ENCODE results near the gene MYPN.

MYPN gene

DNA sequence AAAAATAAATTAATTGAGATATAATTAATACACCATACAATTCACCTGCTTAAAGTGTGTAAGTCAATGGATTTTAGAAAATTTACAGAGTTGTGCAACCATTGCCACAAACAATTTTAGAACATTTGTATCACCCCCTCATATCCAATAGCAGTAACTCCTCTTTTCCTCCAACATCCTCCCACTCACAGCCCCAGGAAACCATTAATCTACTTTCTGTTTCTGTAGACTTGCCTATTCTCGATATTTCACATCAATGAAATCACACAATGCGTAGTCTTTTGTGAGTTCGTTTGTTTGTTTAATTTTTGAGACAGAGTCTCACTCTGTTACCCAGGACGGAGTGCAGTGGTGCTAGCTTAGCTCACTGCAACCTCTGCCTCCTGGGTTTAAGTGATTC lies 20.5 kb upstream of the MYPN start:
- in situ Hi-C loops (cut with MboI; ENCODE audit: low sequenced_read_pairs), result no loop called here

DNA sequence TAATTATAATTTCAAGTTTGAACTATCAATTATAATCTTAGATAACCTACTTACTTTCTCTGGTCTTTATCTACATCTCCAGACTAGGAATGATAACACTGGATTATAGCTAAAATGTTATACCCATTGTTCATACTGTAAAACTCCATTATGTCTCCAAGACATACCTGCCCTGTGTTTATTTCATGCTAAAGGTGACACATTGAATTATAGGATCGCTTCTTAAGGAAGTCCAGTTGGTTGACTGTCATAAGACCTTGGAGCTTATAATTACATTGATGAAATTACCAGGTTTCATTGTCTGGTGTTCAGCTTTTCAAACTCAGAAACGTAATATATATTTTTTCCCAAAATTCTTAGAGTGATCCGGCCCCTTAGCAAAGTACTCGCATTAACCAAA lies 18.7 kb upstream of the MYPN start:
- in situ Hi-C loops (cut with MboI; ENCODE audit: low sequenced_read_pairs), result no loop called here

DNA sequence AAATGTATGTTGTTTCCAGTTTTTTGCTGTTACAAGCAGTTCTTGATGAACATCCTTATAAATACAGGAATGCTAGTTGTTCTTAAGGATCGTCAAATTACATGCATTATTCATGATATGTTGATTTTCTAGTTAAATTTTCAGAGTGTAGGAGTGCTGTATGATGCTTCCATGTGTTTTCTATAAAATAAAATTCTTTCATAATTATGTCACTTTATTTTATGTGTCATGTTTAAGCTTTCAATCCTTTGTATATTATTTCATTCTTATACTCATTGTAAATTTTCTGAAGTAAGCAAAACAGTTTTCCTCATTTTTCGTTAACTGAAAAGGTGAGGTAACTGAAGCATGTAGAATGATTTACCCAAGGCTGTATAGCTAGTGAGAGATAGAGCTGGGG lies 16.8 kb upstream of the MYPN start:
- in situ Hi-C loops (cut with MboI; ENCODE audit: low sequenced_read_pairs), result no loop called here

DNA sequence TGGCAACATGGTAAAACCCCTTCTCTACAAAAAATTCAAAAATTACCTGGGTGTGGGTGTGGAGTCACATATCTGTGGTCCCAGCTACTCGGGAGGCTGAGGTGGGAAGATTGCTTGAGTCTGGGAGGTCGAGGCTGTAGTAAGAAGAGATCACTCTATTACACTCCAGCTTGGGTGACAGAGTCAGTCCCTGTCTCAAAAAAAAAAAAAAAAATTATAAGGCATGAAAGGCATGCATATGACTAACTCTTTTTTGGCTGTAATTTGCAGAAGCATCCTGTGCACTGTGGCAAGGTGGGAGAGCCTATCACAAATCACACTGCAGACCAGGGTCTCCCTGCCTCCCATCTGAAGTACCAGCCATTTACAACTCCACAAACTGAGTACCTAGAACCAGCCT lies 14.1 kb upstream of the MYPN start:
- in situ Hi-C loops (cut with MboI; ENCODE audit: low sequenced_read_pairs), result no loop called here

DNA sequence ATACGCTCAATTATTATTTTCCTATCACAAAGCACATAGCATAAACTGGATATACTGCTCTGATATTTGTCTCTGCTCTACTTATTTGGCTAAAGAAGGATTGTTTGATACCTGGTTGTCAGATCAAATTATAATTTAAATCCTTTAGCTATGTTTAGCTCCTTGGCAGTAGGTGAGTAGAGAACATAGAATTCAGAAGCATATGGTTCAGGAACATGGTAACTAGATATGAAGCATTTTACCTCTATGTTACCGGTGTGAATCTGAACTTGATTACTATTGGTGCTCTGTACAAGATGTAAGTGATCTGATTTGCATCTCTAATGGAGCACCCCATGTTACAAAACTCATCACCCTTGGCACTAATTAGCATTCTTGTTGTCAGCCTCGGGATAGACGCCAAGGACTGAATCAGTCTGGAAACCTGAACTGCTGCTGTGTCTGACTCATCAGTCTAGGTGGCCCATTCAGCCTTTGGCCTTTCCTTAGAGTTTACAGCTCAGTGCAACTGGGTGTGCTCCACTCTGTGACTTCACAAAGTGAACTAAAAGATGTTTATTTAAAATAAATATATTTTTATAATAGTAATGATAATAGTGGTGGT lies 12.3 kb upstream of the MYPN start:
- in situ Hi-C loops (cut with MboI; ENCODE audit: low sequenced_read_pairs), result no loop called here

DNA sequence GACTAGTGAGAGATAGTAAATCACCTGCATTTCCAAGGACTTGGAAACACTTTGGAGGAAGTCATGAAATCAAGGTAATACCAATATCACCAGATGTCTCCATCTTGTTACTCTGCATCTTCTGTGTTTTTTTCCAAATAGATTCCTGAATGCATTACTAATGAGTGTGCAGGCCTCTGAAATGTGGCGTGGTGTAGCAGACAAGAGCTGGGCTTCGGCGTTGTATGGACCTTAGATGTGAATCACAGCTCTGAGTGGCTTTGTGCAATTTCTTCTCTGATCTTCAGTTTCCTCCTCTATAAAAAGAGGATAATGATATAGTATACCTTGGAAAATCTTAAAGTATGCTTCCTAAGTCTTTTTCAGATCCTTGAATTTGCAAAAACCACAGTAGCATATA lies 9.6 kb upstream of the MYPN start:
- in situ Hi-C loops (cut with MboI; ENCODE audit: low sequenced_read_pairs), result no loop called here

DNA sequence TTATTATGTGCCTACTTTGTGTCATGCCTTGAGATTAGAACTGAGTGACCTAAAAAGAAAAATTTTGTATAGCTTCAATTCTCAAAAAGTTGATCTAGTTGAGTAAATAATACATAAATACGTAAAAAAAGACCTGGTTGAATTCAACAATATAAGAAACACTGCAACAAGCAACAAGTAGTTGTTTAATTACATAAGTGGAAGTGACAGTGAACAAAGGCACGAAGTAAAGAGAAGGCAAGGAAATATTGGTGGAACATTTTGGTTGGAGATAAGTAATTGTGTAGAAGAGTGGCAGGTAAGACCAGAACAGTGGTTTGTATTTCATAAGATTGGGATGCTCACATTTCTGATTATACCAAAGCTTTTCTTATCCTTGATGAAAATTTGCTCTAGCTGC lies 8.2 kb upstream of the MYPN start:
- in situ Hi-C loops (cut with MboI; ENCODE audit: low sequenced_read_pairs), result no loop called here

DNA sequence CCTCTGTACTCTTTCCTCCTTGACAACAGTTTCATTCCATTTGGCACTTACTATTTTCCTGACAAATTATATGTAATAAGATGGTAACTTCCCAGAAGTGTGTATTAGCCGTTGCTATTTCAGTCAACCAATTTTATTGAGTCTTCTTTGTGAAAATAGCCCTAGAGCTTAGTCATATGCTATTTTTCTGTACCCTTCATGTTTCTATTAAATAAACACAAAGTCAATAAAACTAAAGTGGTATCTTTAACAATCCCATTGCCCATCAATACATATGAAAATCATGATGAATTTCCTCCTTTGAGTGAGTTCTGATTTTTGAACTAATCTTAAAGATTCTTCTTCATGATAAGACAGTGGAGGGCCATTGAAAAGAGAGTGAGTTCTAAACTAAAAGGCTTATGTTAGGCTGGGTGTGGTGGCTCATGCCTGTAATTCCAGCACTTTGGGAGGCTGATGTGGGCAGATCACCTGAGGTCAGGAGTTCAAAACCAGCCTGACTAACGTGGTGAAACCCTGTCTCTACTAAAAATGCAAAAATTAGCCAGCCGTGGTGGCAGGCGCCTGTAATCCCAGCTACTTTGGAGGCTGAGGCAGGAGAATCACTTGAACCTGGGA lies 5.9 kb upstream of the MYPN start:
- in situ Hi-C loops (cut with MboI; ENCODE audit: low sequenced_read_pairs), result no loop called here

DNA sequence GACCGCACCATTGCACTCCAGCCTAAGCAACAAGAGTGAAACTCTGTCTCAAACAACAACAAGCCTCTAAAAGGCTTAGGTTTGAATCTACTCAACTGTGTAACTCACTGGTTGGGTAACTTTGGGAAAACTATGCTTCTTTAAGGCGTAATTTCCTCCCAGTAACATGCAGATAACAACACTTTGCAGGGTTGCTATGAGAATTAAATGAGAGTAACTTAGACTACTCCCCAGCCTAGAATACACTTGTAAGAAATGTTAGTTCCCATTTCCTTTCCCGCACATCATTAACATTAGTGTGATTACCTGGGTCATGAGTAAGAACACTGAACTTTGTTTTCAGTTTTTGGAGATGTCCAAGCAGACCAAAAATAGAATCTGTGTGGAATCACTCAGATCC lies 5.4 kb upstream of the MYPN start:
- in situ Hi-C loops (cut with MboI; ENCODE audit: low sequenced_read_pairs), result no loop called here

DNA sequence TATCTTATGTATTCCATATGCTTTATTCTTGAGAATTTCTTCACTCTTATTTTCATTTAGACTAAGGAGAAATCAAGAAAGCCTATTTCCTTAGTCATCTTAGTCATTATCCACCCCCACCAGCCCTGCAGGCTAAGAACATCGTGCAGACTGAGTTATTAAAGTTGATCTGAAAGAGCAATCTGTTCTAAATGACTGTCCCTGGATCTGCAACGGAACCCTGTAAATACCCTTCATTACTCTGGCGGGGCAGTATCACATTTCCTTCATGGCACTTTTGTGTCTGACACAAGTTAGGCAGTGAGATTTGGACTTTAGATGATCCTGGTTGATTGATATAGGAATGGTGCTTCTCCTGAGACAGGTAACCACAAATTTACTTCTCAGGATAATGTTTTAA lies 3.5 kb upstream of the MYPN start:
- in situ Hi-C loops (cut with MboI; ENCODE audit: low sequenced_read_pairs), result no loop called here

DNA sequence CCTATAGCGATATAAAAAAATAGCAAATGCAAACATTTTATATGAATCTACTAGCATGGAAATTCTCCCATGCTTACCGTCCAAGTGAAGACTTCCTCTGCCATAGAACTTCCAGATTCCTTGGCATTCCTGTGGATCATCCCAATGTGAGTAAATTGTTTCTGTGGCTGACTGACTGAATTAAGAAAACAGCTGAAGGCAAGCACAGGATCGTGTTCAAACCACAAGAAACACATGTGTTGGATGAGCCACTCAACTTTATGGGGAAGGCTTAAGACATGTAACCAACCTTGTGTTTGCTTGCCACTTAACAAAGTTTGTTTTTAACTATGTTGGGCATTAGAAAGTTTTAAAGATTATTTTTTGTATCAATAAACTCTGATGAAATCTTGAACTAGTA lies 2.6 kb upstream of the MYPN start:
- in situ Hi-C loops (cut with MboI; ENCODE audit: low sequenced_read_pairs), result no loop called here

DNA sequence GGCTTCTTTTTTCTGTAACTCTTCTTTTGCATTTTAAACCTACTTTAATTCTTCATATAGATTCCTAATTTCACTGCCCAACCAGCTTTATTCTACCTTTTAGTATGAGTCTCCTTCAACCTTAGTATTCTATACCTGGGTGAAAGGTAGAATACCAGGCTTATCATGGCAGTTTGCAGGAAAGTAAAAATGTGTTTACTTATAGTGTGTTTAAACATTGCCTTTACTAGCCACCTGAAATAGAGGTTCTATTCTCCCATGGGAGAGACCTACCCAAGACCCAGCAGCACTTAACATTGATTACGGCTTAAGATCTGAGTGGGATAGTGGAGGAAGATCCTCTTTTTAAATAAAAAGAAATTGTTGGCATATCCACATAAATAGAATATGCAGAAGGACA lies 1.6 kb upstream of the MYPN start:
- in situ Hi-C loops (cut with MboI; ENCODE audit: low sequenced_read_pairs), result no loop called here

DNA sequence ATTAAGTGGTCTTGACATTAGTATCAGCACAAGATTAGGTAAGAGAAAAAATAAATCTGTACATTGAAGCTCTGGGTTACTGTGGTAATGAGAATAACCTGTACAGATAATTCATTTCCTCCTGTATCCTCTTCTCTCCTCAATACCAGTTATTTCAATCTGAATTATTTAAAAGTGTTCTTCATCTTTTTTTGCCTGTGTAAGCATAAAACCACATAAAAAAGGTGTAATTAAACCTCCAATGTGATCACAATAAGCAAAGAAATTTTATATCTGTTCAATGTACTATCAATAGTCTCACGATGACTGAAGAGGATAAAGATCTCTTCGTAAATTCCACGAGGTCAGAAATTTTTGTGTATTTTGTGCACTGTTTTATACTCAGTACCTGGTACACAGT lies 1.2 kb upstream of the MYPN start:
- in situ Hi-C loops (cut with MboI; ENCODE audit: low sequenced_read_pairs), result no loop called here

DNA sequence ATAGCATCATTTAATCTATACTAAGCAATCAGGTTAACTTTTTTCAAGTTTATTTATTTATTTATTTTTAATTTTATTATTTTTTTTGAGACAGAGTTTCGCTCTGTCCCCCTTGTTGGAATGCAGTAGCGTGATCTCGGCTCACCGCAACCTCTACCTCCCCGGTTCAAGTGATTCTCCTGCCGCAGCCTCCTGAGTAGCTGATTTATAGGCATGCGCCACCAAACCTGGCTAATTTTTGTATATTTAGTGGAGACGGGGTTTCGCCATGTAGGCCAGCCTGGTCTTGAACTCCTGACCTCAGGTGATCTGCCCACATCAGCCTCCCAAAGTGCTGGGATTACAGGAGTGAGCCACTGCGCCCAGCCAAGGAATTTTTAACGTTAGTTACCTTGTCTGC lies 635 bp upstream of the MYPN start:
- in situ Hi-C loops (cut with MboI; ENCODE audit: low sequenced_read_pairs), result no loop called here

DNA sequence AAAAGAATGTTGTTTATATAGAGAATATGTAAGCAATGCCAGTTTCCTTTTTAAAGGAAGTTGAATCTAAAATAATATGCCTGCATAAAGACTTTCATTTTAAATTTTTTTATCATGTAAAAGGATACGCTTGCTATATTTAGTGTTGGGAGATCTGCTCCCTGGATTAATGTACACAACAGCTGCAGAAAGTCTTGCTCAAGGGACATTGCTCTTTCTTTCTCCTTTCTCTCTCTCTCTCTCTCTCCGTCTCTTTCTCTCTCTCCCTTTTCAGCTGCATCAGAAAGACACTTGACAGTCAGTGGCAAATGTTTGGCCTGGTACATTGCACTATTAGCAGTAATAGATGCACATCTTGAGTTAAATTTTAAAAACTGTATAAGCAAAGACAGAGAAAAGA lies 739 bp downstream of the MYPN start:
- in situ Hi-C loops (cut with MboI; ENCODE audit: low sequenced_read_pairs), result no loop called here

DNA sequence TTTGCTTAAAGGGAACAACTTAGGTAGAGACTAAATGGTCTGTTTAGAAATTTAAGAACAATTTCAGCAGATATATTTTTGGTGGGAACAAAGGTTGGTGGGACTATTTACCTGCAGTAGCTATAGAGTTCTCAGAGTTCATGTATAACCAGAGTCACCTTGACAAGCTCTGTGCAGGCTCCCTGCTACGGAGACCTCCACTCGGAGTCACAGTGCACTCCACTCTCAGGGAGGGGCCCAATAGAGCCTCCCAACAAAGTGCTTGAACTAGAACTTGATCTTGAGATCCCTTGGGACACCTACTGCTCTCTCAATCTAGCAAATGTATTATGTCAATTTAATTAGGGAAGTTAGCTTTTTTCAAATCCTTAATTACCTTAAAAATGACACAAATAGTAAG lies 2.3 kb downstream of the MYPN start:
- in situ Hi-C loops (cut with MboI; ENCODE audit: low sequenced_read_pairs), result no loop called here

DNA sequence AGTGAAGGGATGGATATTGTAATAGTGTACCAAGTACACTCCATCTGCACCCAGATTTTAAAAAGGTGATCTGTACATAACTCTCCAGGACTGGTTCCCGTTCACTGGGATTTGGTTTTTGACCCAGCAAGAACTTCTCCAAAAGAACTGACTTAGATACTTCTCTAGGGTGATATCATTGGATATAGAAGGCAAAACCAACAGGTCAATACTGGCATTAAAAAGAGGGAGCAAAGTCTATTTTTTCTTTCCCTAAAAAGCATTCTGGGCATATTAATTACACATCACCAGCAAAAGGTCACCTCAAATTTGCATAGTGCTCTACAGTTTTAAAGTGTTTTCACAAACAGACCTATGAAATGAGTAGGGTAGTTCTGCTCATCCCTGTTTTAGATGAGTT lies 3.5 kb downstream of the MYPN start:
- in situ Hi-C loops (cut with MboI; ENCODE audit: low sequenced_read_pairs), result no loop called here

DNA sequence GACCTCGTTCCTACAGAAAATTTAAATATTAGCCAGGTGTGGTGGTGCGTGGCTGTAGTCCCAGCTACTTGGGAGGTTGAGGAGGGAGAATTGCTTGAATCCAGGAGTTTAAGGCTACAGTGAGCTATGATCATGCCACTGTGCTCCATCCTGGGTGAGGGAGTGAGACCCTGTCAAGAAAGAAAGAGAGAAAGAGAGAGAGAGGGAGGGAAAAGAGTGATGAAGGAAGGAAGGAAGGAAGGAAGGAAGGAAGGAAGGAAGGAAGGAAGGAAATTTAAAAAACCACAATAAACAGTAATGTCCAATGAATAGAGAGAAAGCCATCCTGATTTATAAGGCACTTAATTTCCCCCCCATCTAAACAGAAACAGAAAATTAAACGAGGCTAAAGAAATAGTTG lies 9.4 kb downstream of the MYPN start:
- in situ Hi-C loops (cut with MboI; ENCODE audit: low sequenced_read_pairs), result no loop called here

DNA sequence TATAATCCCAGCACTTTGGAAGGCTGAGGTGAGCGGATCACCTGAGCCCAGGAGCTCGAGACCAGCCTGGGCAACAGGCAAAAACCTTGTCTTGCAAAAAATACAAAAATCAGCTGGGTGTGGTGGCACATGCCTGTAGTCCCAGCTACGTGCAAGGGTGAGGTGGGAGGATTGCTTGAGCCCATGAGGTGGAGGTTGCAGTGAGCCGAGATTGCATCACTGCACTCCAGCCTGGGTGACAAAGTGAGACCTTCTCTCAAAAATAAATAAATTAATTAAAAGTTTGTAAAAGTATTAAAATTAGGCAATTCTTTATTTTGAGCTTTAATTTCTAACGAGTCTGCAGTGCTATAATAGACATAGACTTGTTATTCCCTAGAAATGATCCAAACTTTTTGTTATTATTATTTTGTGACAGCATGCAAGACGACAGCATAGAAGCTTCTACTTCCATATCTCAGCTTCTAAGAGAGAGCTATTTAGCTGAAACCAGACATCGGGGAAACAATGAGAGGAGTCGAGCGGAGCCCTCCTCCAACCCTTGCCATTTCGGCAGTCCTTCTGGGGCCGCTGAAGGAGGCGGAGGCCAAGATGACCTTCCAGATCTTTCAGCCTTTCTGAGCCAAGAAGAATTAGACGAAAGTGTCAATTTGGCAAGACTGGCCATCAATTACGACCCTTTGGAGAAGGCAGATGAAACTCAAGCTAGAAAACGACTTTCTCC lies 11.9 kb downstream of the MYPN start:
- in situ Hi-C loops (cut with MboI; ENCODE audit: low sequenced_read_pairs), result no loop called here

DNA sequence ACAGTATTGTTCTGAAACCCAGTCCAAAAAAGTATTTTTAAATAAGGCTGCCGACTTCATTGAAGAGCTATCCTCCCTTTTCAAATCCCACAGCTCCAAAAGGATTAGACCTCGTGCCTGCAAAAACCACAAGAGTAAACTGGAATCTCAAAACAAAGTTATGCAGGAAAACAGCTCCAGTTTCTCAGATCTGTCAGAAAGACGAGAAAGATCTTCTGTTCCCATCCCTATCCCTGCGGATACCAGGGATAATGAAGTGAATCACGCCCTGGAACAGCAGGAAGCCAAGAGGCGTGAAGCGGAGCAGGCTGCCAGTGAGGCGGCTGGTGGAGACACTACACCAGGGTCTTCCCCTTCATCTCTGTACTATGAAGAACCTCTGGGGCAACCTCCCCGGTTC lies 12.6 kb downstream of the MYPN start:
- in situ Hi-C loops (cut with MboI; ENCODE audit: low sequenced_read_pairs), result no loop called here

DNA sequence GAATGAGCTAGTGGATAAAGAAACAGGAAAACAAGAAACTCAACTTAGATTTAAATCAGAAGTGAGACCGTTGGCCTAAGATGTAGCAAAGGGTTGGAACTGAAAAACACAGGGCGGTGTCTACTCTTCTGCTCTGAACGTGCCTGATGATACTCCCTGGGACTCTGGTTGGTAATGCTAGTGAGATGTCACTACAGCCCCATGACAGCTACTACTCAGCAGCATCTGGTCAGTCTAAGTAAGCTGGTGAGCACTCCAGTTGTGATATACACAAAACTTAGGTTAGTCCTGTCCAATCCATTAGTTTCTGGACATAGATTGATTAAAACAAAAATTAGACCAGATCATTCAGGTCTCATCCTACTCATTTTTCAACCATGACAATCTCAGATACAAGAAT lies 15.4 kb downstream of the MYPN start:
- in situ Hi-C loops (cut with MboI; ENCODE audit: low sequenced_read_pairs), result no loop called here

DNA sequence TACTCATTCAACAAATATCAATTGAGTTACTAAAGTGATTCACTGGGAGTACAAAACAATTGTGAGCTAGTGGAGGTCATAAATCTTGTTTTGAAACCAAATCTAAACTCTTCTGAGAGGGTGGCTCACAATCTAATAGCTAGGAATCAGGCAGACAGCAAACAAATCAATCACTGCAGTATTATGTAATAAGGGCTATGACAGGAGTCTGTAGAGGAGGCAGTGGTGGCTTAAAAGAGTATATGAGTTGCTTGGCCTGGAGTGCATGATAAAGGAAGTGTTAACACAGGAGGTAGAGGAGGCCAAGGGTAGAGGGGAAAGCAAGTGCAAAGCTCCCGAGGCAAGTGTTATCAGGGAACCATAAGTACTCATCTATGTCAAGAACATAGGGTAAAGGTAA lies 16.5 kb downstream of the MYPN start:
- in situ Hi-C loops (cut with MboI; ENCODE audit: low sequenced_read_pairs), result no loop called here

DNA sequence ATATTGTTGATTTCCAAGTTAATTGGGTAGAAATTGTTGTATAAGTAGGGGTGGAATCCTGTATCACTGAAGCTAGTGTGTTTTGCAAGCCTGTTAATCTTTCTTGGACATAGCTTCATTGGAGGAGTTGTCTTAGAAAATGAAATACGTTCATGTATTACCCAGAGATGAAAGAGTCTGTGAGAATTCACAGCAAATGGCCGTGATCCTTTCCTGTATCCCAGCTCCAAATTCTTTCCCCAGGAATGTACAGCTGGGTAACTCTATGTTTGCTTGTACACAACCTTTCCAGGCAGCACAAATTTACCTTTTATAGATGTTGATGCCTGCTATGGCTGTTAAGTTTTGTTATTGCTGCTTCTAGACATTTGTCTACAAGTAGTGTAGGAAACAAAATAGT lies 18.7 kb downstream of the MYPN start:
- in situ Hi-C loops (cut with MboI; ENCODE audit: low sequenced_read_pairs), result no loop called here
